Airway epithelial cell (primary cell): Measurements from ENCODE around the gene RHOXF1. TPM values are rescaled to one million over a fixed set of nuclear protein-coding genes. Genes with fewer than 3 reads are reported as not detected.

Experiments
- total RNA-seq: library from RNA; depleted of rRNA; stranded (reverse); fragments of >200 nt; gene quantifications from 2 replicates; pipeline ENCODE4 v1.2.3, GENCODE V29; 2015

Gene RHOXF1
- total RNA-seq = not detected in 2 replicates

DNA sequence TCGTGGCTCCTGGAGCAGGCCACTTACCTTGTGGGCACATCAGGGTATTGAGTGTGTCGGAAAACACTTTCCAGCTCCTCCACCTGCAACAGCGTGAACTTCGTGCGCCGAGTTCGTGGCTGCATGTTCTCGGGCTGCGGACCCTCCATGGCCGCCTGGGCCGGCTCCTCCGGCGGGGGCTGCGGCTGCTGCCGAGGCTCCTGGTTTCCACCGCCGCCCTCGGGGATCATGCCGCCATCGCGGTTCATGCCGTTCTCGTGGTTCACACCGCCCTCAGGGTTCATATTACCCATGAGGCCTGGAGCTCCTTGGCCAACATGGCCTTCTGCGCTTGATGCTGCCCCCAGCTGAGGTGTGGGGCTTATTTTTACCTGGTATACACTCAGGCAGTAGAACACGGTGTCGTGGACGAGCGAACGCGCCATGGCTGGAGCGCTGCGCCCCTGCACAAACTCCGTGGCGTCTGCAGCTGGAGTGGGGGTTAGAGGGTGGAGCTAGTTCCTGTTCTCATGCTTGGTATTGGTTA is at the start of gene RHOXF1:
Gene RHOXF1, minus strand, starts transcription at position 476 of the 526 bp plus-strand sequence. Its CDS starts 51 bp downstream, at position 425.

GRCh38 chrX:120158313-120158712 is 42.6 kb upstream of the RHOXF1 start, which contains the start of gene RHOXF2:
Gene RHOXF2 (plus strand): TSS chrX:120158613. CDS start chrX:120158751, 138 bp downstream.

GRCh38 chrX:120077590-120077989 is 38.1 kb downstream of the RHOXF1 start, which contains the start of gene RHOXF2B:
Gene RHOXF2B (minus strand): TSS chrX:120077690. CDS start chrX:120077552, 138 bp downstream.

Other genes with a start within 250 kb of the RHOXF1 start
- gene RNF113A, start 244.2 kb downstream of the RHOXF1 start, total RNA-seq = 13.1 and 13.6 TPM in 2 replicates
- gene NDUFA1, start 244.1 kb downstream of the RHOXF1 start, total RNA-seq = 76.0 and 98.8 TPM in 2 replicates
- gene AKAP14, start 220.0 kb downstream of the RHOXF1 start, total RNA-seq = not detected in 2 replicates
- gene NKAP, start 172.2 kb downstream of the RHOXF1 start, total RNA-seq = 4.3 and 6.0 TPM in 2 replicates
- gene RHOXF2B, start 38.2 kb downstream of the RHOXF1 start, total RNA-seq = not detected in 2 replicates
- gene RHOXF2, start 42.7 kb upstream of the RHOXF1 start, total RNA-seq = not detected in 2 replicates
- 13.4 and 14.5 TPM in 2 replicates for gene ZBTB33, start 134.9 kb upstream of the RHOXF1 start, total RNA-seq
- gene TMEM255A, start 195.5 kb upstream of the RHOXF1 start, total RNA-seq = 0.35 TPM in 1 of 2 replicates, not detected in the other
- gene ATP1B4, start 246.2 kb upstream of the RHOXF1 start, total RNA-seq = not detected in 2 replicates